ENCODE results near the gene ADPRHL1. TPM values are rescaled to one million over a fixed set of nuclear protein-coding genes. Genes with fewer than 3 reads are reported as not detected.
"Not testable (repeated sequence)": the region's sequence is repeated elsewhere in the genome, so short reads cannot be mapped to it uniquely, and the experiment has no call there.

Gene ADPRHL1
- total RNA-seq, 2 donors from 2014 or later = 0.21 to 0.94 TPM

- Mint-ChIP-seq H3K36me3 (ENCODE audit: low read depth) (no peaks in the 10 kb centered on the region), H3K27ac (no peak overlapping the region)
These were observed 51.6 kb downstream of the ADPRHL1 start for GRCh38 chr13:113401452-113402415.

GRCh38 chr13:113400621-113401451 is 52.5 kb downstream of the ADPRHL1 start:
- no peaks in the 10 kb centered on the region for H3K4me1 Mint-ChIP-seq
- ATAC-seq = no peak
- no peak overlapping the region for H3K4me3 Mint-ChIP-seq
- DNase-seq = no peak
- H3K36me3 Mint-ChIP-seq (ENCODE audit: low read depth) = no peaks in the 10 kb centered on the region
- no peaks in the 10 kb centered on the region for H3K9me3 ChIP-seq (ENCODE audit: control insufficient read depth, low read length, poor library complexity, severe bottlenecking)
- H3K27ac Mint-ChIP-seq = no peak overlapping the region
- no peaks in the 10 kb centered on the region for H3K27me3 Mint-ChIP-seq

More at GRCh38 chr13:113401452-113402415, 51.6 kb downstream of the ADPRHL1 start:
- no peak for DNase-seq
- Mint-ChIP-seq H3K4me1 (no peaks in the 10 kb centered on the region), H3K4me3 (no peak overlapping the region), H3K27me3 (no peaks in the 10 kb centered on the region)
- no peaks in the 10 kb centered on the region for H3K9me3 ChIP-seq (ENCODE audit: control insufficient read depth, low read length, poor library complexity, severe bottlenecking)
- no peak for ATAC-seq

GRCh38 chr13:113399755-113400149 is 53.5 kb downstream of the ADPRHL1 start:
- Mint-ChIP-seq H3K4me3 (no peak overlapping the region), H3K27ac (no peak overlapping the region), H3K36me3 (ENCODE audit: low read depth) (no peaks in the 10 kb centered on the region), H3K4me1 (no peaks in the 10 kb centered on the region), H3K27me3 (no peaks in the 10 kb centered on the region)
- ATAC-seq (no peak), DNase-seq (no peak)
- no peaks in the 10 kb centered on the region for H3K9me3 ChIP-seq (ENCODE audit: control insufficient read depth, low read length, poor library complexity, severe bottlenecking)

- no peak overlapping the region for H3K4me3 Mint-ChIP-seq
- no peaks in the 10 kb centered on the region for H3K36me3 Mint-ChIP-seq (ENCODE audit: low read depth)
- no peak for DNase-seq
- H3K27ac Mint-ChIP-seq = no peak overlapping the region
- no peaks in the 10 kb centered on the region for H3K27me3 Mint-ChIP-seq
- H3K4me1 Mint-ChIP-seq = no peaks in the 10 kb centered on the region
- no peaks in the 10 kb centered on the region for H3K9me3 ChIP-seq (ENCODE audit: control insufficient read depth, low read length, poor library complexity, severe bottlenecking)
- ATAC-seq = no peak
These were observed 54.1 kb downstream of the ADPRHL1 start for GRCh38 chr13:113398963-113399754.

- H3K4me3 Mint-ChIP-seq = no peak overlapping the region
- no peaks in the 10 kb centered on the region for H3K27me3 Mint-ChIP-seq
- no peak for DNase-seq
- no peaks in the 10 kb centered on the region for H3K36me3 Mint-ChIP-seq (ENCODE audit: low read depth)
- H3K27ac Mint-ChIP-seq = no peak overlapping the region
- ATAC-seq = no peak
- peaks cover 4% of the 10 kb centered on the region for H3K4me1 Mint-ChIP-seq
- no peaks in the 10 kb centered on the region for H3K9me3 ChIP-seq (ENCODE audit: control insufficient read depth, low read length, poor library complexity, severe bottlenecking)
These were observed 55.5 kb downstream of the ADPRHL1 start for GRCh38 chr13:113397608-113398425.

GRCh38 chr13:113394339-113394640 is 59.0 kb downstream of the ADPRHL1 start:
- Mint-ChIP-seq H3K27ac (no peak overlapping the region), H3K36me3 (ENCODE audit: low read depth) (no peaks in the 10 kb centered on the region), H3K27me3 (no peaks in the 10 kb centered on the region), H3K4me3 (peak overlapping the region; percentile 61), H3K4me1 (peaks cover 4% of the 10 kb centered on the region)
- ATAC-seq = no peak
- DNase-seq = no peak
- H3K9me3 ChIP-seq (ENCODE audit: control insufficient read depth, low read length, poor library complexity, severe bottlenecking) = no peaks in the 10 kb centered on the region

- H3K36me3 Mint-ChIP-seq (ENCODE audit: low read depth) = no peaks in the 10 kb centered on the region
These were observed 59.5 kb downstream of the ADPRHL1 start for GRCh38 chr13:113393563-113394338.

GRCh38 chr13:113393226-113393562 is 60.1 kb downstream of the ADPRHL1 start:
- ATAC-seq (no peak), DNase-seq (no peak)
- Mint-ChIP-seq H3K36me3 (ENCODE audit: low read depth) (no peaks in the 10 kb centered on the region), H3K4me1 (peaks cover 4% of the 10 kb centered on the region), H3K27me3 (no peaks in the 10 kb centered on the region), H3K27ac (no peak overlapping the region), H3K4me3 (peak overlapping the region; percentile 84)
- H3K9me3 ChIP-seq (ENCODE audit: control insufficient read depth, low read length, poor library complexity, severe bottlenecking) = no peaks in the 10 kb centered on the region

More at GRCh38 chr13:113393563-113394338, 59.5 kb downstream of the ADPRHL1 start:
- Mint-ChIP-seq H3K4me3 (peak overlapping the region; percentile 84), H3K27ac (no peak overlapping the region), H3K27me3 (no peaks in the 10 kb centered on the region), H3K4me1 (peaks cover 4% of the 10 kb centered on the region)
- H3K9me3 ChIP-seq (ENCODE audit: control insufficient read depth, low read length, poor library complexity, severe bottlenecking) = no peaks in the 10 kb centered on the region
- ATAC-seq = peak; percentile 99
- peak; percentile 74 to 86 (median 82) for DNase-seq

- H3K9me3 ChIP-seq (ENCODE audit: control insufficient read depth, low read length, poor library complexity, severe bottlenecking) = no peaks in the 10 kb centered on the region
- Mint-ChIP-seq H3K4me3 (no peak overlapping the region), H3K27me3 (no peaks in the 10 kb centered on the region), H3K4me1 (peaks cover 4% of the 10 kb centered on the region), H3K36me3 (ENCODE audit: low read depth) (no peaks in the 10 kb centered on the region), H3K27ac (no peak overlapping the region)
- no peak for ATAC-seq
- DNase-seq = no peak
These were observed 62.3 kb downstream of the ADPRHL1 start for GRCh38 chr13:113390874-113391497.

GRCh38 chr13:113389586-113389985 is 63.7 kb downstream of the ADPRHL1 start:
- H3K4me1 Mint-ChIP-seq; H3K27ac Mint-ChIP-seq; ATAC-seq; H3K27me3 Mint-ChIP-seq; H3K36me3 Mint-ChIP-seq (ENCODE audit: low read depth); H3K9me3 ChIP-seq (ENCODE audit: control insufficient read depth, low read length, poor library complexity, severe bottlenecking); DNase-seq; H3K4me3 Mint-ChIP-seq: not testable (repeated sequence)

GRCh38 chr13:113387396-113387795 is 65.9 kb downstream of the ADPRHL1 start:
- Mint-ChIP-seq H3K4me1 (no peaks in the 10 kb centered on the region), H3K4me3 (no peak overlapping the region), H3K27ac (no peak overlapping the region), H3K36me3 (ENCODE audit: low read depth) (peaks cover 2% of the 10 kb centered on the region), H3K27me3 (peaks cover 9% of the 10 kb centered on the region)
- ATAC-seq (no peak), DNase-seq (no peak)
- H3K9me3 ChIP-seq (ENCODE audit: control insufficient read depth, low read length, poor library complexity, severe bottlenecking) = no peaks in the 10 kb centered on the region
